ENCODE data around the gene GIMAP6. TPM values are rescaled to one million over a fixed set of nuclear protein-coding genes. Genes with fewer than 3 reads are reported as not detected.

The GIMAP6 gene
- not detected in 2 replicates for total RNA-seq

GRCh38 chr7:150631866-150632864, at the start of gene GIMAP6:
TSS of gene GIMAP6 (minus strand) at chr7:150632385. CDS start at chr7:150630142, 2,243 bp downstream.

Other genes with a start within 250 kb of the GIMAP6 start
- gene GIMAP8, start 181.8 kb downstream of the GIMAP6 start, total RNA-seq, result 0.07 TPM in 1 of 2 replicates, not detected in the other
- gene GIMAP7, start 117.5 kb downstream of the GIMAP6 start, total RNA-seq, result not detected in 2 replicates
- not detected in 2 replicates for gene GIMAP4, start 65.0 kb downstream of the GIMAP6 start, total RNA-seq
- not detected in 2 replicates for gene GIMAP2, start 53.3 kb upstream of the GIMAP6 start, total RNA-seq
- not detected in 2 replicates for gene GIMAP1, start 84.2 kb upstream of the GIMAP6 start, total RNA-seq
- gene GIMAP5, start 105.0 kb upstream of the GIMAP6 start, total RNA-seq, result not detected in 2 replicates
- gene TMEM176B, start 168.0 kb upstream of the GIMAP6 start, total RNA-seq, result not detected in 2 replicates
- not detected in 2 replicates for gene TMEM176A, start 168.4 kb upstream of the GIMAP6 start, total RNA-seq
- gene AOC1, start 220.1 kb upstream of the GIMAP6 start, total RNA-seq, result 0.14 TPM in 1 of 2 replicates, not detected in the other